Mononuclear cell (primary cell): Measurements from ENCODE around the gene MRPL10. TPM values are rescaled to one million over a fixed set of nuclear protein-coding genes. Genes with fewer than 3 reads are reported as not detected.
A peak's percentile ranks its signal among the peaks of the same experiment; 100 is the strongest.

Experiments used
- H3K27me3 ChIP-seq: 2 replicates; pipeline ENCODE4 v1.6.0; 2011; ENCODE audit warnings: low read length, control low read depth; ENCODE audit not compliant: insufficient read depth
- H3K4me1 ChIP-seq: 2 replicates; pipeline ENCODE4 v1.5.1; 2011; ENCODE audit warnings: mild to moderate bottlenecking, low read length, control low read depth; ENCODE audit not compliant: insufficient read depth
- H3K4me3 ChIP-seq: 2 replicates; pipeline ENCODE4 v1.5.1; 2011; ENCODE audit warnings: mild to moderate bottlenecking, low read length, moderate library complexity
- H3K9me3 ChIP-seq: 2 replicates; pipeline ENCODE4 v1.5.1; 2011; ENCODE audit warnings: low read depth, mild to moderate bottlenecking, control low read depth, low read length
- total RNA-seq: library from RNA; depleted of rRNA; stranded (reverse); fragments of >200 nt; gene quantifications from one replicate; pipeline ENCODE4 v1.2.3, GENCODE V29; 2012

The MRPL10 gene
- total RNA-seq, 1 donor, result 35.2 TPM

GRCh38 chr17:47834756-47835155, 3.4 kb upstream of the MRPL10 start:
- Histone ChIP-seq H3K4me3 (no peak overlapping the region), H3K9me3 (no peaks in the 10 kb centered on the region), H3K27me3 (no peaks in the 10 kb centered on the region), H3K4me1 (peaks cover 43% of the 10 kb centered on the region)

GRCh38 chr17:47831934-47832327, 590 bp upstream of the MRPL10 start:
- Histone ChIP-seq H3K4me3 (peak overlapping the region; percentile 95), H3K4me1 (peaks cover 53% of the 10 kb centered on the region), H3K27me3 (no peaks in the 10 kb centered on the region), H3K9me3 (no peaks in the 10 kb centered on the region)

GRCh38 chr17:47830396-47831002, 842 bp downstream of the MRPL10 start:
- no peaks in the 10 kb centered on the region for H3K27me3 ChIP-seq
- H3K9me3 ChIP-seq, result no peaks in the 10 kb centered on the region
- H3K4me1 ChIP-seq, result peaks cover 53% of the 10 kb centered on the region
- H3K4me3 ChIP-seq, result peak overlapping the region; percentile 95

DNA sequence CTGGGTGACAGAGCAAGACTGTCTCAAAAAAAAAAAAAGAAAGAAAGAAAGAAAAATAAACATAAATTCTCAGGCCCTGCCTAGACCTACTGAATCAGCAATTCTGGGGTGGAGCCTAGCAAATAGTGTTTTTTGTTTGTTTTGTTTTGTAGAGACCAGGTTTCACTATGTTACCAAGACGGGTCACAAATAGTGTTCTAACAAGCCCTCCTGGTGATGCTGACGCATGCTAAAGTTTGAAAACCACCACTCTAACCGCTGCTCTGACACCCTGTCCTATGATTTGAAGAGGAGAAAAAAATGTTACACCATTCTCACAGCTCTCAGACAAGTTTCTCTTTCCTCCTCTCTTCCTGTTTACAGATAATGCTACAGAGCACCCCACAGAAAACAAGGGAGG, 1.5 kb downstream of the MRPL10 start:
- Histone ChIP-seq H3K4me3 (no peak overlapping the region), H3K4me1 (peaks cover 48% of the 10 kb centered on the region), H3K9me3 (no peaks in the 10 kb centered on the region), H3K27me3 (no peaks in the 10 kb centered on the region)

DNA sequence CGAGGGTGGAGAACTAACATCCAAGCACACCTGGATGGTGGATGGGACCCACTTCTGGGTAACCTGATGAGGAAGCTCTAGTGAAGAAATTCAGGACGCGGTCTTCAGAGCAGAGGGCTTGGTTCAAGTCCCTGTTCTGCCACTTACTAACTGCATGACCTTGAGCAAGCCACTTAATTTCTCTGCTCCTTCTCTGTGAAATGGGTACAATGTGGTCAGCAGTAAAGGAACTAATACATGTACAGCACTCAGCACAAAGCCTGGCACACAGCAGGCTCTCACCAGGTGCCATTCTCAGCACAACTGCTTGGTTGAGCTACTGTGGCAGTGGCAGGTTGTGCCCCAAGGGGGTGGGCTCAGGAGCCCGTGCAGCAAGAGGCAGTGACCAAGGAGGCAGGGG, 7.8 kb downstream of the MRPL10 start:
- Histone ChIP-seq H3K4me1 (peaks cover 26% of the 10 kb centered on the region), H3K9me3 (no peaks in the 10 kb centered on the region), H3K27me3 (no peaks in the 10 kb centered on the region), H3K4me3 (no peak overlapping the region)

- no peaks in the 10 kb centered on the region for H3K27me3 ChIP-seq
- H3K9me3 ChIP-seq, result no peaks in the 10 kb centered on the region
- peaks cover 26% of the 10 kb centered on the region for H3K4me1 ChIP-seq
- no peak overlapping the region for H3K4me3 ChIP-seq
Observed at GRCh38 chr17:47822785-47823184, 8.6 kb downstream of the MRPL10 start.

DNA sequence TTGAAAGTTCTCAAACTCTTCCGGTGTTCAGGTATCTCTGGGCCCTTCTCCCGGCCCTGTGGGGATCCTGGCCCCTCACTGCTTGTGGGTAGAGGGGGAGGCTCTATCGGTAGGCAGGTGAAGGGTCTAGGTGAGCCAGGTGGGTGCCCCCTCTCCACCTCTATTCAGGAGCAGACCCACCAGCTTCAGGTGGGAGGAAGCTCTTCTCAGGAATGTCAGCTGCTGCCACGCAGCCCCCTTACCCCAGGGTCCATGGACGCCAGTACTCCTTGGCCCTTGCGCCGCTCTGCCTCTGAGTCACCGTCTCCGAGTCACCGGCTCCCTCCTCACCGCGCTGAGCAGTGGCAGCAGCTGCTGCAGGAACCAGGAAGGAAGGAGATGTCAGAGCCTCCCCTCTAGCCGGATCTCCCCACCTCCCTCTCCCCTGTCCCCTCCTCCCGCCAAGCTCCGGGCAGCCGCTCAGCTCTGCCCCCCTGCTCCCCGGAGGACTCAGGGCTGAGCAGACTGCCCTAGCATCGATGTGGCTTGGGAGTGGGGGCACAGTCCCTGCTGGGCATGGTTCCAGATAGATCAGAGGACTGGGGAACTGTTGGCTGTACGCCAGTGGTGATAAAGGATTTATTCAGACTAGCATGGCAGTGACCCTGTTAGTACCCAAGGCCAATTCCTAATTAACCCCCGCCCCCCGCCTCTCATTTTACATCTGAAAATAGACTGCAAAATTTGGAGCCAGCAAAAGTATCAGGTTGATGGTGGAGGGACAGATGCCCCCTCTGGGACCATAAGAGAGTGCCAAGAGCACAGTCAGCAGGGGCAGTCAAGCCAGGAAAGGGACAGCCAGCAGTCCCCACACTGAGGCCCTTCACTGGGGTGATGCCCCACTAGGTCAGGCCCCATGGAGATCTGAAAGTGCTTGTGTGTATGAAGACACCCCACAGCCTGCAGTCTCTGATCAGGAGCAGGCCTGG, 9.6 kb downstream of the MRPL10 start, which contains the start of gene OSBPL7:
Gene OSBPL7 (minus strand): TSS at position 371 of the 968 bp plus-strand sequence. CDS start 1,516 bp downstream, outside the sequence.
- Histone ChIP-seq H3K4me1 (peaks cover 26% of the 10 kb centered on the region), H3K4me3 (peak within 1 kb of the TSS; percentile 62), H3K9me3 (no peaks in the 10 kb centered on the region), H3K27me3 (no peaks in the 10 kb centered on the region)

DNA sequence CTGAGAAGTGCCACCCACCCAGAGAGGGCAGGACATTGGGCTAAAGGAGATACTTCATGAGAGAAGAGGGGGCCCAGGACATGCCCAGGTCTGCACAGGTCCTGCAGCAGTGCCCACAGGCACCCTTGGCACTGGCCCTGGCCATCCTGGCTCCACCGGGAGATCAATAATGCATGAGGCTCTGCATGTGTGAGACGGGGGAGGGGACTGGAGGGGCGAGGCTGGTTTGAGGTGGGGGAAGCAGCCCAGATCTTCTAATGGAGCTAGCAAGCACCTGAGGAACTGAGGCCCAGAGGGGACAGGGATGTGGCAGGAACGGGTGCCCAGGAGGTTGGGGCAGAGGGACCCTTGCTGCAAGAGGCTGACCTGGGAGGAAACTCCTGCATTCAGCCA, 10.3 kb downstream of the MRPL10 start:
- Histone ChIP-seq H3K4me1 (peaks cover 26% of the 10 kb centered on the region), H3K4me3 (peak overlapping the region; percentile 62), H3K27me3 (no peaks in the 10 kb centered on the region), H3K9me3 (no peaks in the 10 kb centered on the region)

DNA sequence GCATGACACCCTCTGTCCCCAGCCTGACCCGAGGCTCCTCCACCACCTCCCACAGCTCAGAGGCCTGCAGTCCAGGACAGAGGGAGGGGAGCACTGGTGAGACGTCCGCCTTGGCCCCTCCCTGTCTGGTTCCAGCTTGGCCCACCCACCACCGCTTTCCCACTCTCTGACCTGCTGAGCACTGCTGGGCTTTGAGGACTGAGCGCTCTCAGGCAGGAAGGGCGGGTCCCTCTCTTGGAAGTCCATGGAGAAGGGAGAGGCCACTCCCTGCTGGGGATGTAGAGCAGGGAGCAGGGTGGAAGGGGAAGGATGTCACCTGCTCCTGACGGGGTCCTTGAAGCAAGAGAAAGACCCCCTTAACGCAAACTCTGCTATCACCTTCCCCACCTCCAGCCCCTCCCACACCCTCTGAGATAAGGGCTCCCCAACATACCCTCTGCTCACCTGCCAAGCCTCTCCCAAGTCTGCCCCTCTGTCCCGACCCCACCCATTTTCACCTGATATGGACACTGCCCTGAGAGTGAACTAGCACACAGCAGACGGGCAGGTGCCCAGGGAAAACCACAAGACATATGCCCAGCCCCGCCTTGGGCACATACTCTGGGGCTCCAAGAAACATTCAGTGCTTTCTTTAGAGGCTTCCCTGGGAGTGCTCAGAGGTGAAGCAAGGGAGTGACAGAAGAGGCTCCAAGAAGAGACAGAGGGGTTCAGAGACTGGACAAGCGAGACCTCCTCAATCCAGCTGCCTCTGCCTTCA, 11.1 kb downstream of the MRPL10 start:
- Histone ChIP-seq H3K27me3 (no peaks in the 10 kb centered on the region), H3K4me3 (no peak overlapping the region), H3K9me3 (no peaks in the 10 kb centered on the region), H3K4me1 (peaks cover 26% of the 10 kb centered on the region)

GRCh38 chr17:47819475-47819874, 11.9 kb downstream of the MRPL10 start:
- H3K4me1 ChIP-seq, result peaks cover 26% of the 10 kb centered on the region

DNA sequence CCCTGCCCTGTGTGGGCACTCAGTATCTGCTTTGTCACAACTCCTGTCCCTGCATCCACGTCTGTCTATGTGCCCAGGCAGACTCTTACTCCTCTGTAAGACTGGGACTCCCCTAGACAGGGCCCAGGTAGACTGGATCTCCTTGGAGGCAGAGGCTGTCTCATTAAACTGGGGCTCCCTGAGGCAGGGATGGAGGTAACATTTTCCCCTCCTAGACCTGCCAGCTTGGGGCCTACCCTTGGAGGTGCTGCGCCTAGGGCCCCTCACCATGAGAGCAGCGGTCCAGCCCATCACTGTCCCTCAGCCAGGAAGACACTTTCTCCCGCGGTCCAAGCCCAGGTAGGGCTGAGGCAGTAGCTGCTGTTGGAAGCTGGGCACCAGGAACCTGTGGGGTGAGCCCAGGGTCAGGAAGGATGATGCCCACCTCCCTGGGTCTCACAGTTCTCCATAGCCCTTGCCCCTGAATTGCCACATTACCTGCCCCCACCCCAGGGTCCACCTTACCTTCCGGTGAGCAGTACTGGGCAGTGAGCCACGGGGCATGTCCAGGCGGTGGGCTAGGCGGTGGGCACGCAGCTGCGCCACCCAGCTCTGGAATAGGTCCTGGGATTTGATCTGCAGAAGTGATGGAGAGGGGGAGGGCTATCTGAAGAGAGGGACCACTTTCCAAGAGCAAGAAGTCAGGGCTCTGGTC, 13.2 kb downstream of the MRPL10 start:
- Histone ChIP-seq H3K4me1 (peaks cover 26% of the 10 kb centered on the region), H3K9me3 (no peaks in the 10 kb centered on the region), H3K4me3 (no peak overlapping the region), H3K27me3 (no peaks in the 10 kb centered on the region)

More at GRCh38 chr17:47819475-47819874, 11.9 kb downstream of the MRPL10 start:
- no peak overlapping the region for H3K4me3 ChIP-seq
- H3K9me3 ChIP-seq, result no peaks in the 10 kb centered on the region
- H3K27me3 ChIP-seq, result no peaks in the 10 kb centered on the region

- Histone ChIP-seq H3K4me1 (peaks cover 18% of the 10 kb centered on the region), H3K27me3 (no peaks in the 10 kb centered on the region), H3K9me3 (no peaks in the 10 kb centered on the region), H3K4me3 (no peak overlapping the region)
Observed at GRCh38 chr17:47816947-47817346, 14.4 kb downstream of the MRPL10 start.

GRCh38 chr17:47816111-47816735, 15.1 kb downstream of the MRPL10 start:
- Histone ChIP-seq H3K9me3 (no peaks in the 10 kb centered on the region), H3K4me1 (peaks cover 11% of the 10 kb centered on the region), H3K4me3 (no peak overlapping the region), H3K27me3 (no peaks in the 10 kb centered on the region)
